KMS-11 (cell line): ENCODE data around the gene CYP27C1.
"Not testable (repeated sequence)": the region's sequence is repeated elsewhere in the genome, so short reads cannot be mapped to it uniquely, and the experiment has no call there.

Experiments
- H2AFZ ChIP-seq: fragments of 200-600 bp; sonication (generic); 2 replicates; pipeline ENCODE4 v1.6.1; 2016; ENCODE audit warnings: antibody characterized with exemption, mixed run types, low read depth
- H3K27ac ChIP-seq: fragments of 200-600 bp; sonication (generic); 2 replicates; pipeline ENCODE4 v1.6.1; 2016; ENCODE audit warnings: mild to moderate bottlenecking, mixed run types
- H3K27me3 ChIP-seq: fragments of 200-600 bp; sonication (generic); 2 replicates; pipeline ENCODE4 v1.6.1; 2017; ENCODE audit warnings: mild to moderate bottlenecking, low read depth, mixed run types, moderate library complexity; ENCODE audit not compliant: insufficient read depth
- H3K36me3 ChIP-seq: fragments of 200-600 bp; sonication (generic); 2 replicates; pipeline ENCODE4 v1.6.1; 2017; ENCODE audit warnings: mild to moderate bottlenecking, mixed run types; ENCODE audit not compliant: insufficient read depth
- H3K4me1 ChIP-seq: fragments of 200-600 bp; sonication (generic); 2 replicates; pipeline ENCODE4 v1.6.1; 2016; ENCODE audit warnings: mild to moderate bottlenecking, low read depth, mixed run types; ENCODE audit not compliant: poor library complexity, severe bottlenecking
- H3K4me2 ChIP-seq: fragments of 200-600 bp; sonication (generic); 2 replicates; pipeline ENCODE4 v1.7.0; 2016; ENCODE audit warnings: mild to moderate bottlenecking, mixed run types
- H3K4me3 ChIP-seq: fragments of 200-600 bp; sonication (generic); IDR thresholded peaks from 2 replicates; pipeline ENCODE4 v1.6.1; 2017; ENCODE audit warnings: low read depth, low read length, mixed read lengths; ENCODE audit not compliant: insufficient read depth
- H3K79me2 ChIP-seq: fragments of 200-600 bp; sonication (generic); 2 replicates; pipeline ENCODE4 v1.6.1; 2016; ENCODE audit warnings: low read depth, mixed run types; ENCODE audit not compliant: insufficient read depth
- H3K9ac ChIP-seq: fragments of 200-600 bp; sonication (generic); 2 replicates; pipeline ENCODE4 v1.6.1; 2016; ENCODE audit warnings: mild to moderate bottlenecking, mixed run types
- H4K20me1 ChIP-seq: fragments of 200-600 bp; sonication (generic); 2 replicates; pipeline ENCODE4 v1.6.1; 2016; ENCODE audit warnings: mild to moderate bottlenecking, mixed run types; ENCODE audit not compliant: insufficient read depth
- CTCF ChIP-seq: fragments of 200-600 bp; sonication (generic); conservative IDR thresholded peaks from 2 replicates; pipeline ENCODE4 v1.6.1; 2017; ENCODE audit warnings: low read depth, mild to moderate bottlenecking, antibody characterized with exemption, low read length, moderate library complexity, mixed read lengths

Gene CYP27C1

GRCh38 chr2:127225186-127225960, 5.3 kb upstream of the CYP27C1 start:
- Histone ChIP-seq H2AFZ (no peak overlapping the region), H3K9ac (no peak overlapping the region), H3K27ac (no peak overlapping the region), H3K27me3 (no peaks in the 10 kb centered on the region), H3K4me3 (no peak overlapping the region), H3K79me2 (no peaks in the 10 kb centered on the region), H3K4me1 (no peaks in the 10 kb centered on the region), H3K4me2 (no peak overlapping the region), H3K36me3 (no peaks in the 10 kb centered on the region), H4K20me1 (no peaks in the 10 kb centered on the region)
- no peak for TF ChIP-seq CTCF

GRCh38 chr2:127224135-127224534, 4.0 kb upstream of the CYP27C1 start:
- not testable (repeated sequence) for H2AFZ ChIP-seq, H3K79me2 ChIP-seq, H3K27me3 ChIP-seq, H3K27ac ChIP-seq, H3K9ac ChIP-seq, H3K4me1 ChIP-seq, H3K4me2 ChIP-seq, H3K4me3 ChIP-seq, H4K20me1 ChIP-seq, H3K36me3 ChIP-seq

- Histone ChIP-seq H3K36me3 (no peaks in the 10 kb centered on the region), H3K27ac (no peak overlapping the region), H3K9ac (no peak overlapping the region), H3K79me2 (no peaks in the 10 kb centered on the region), H3K4me1 (no peaks in the 10 kb centered on the region), H3K4me2 (no peak overlapping the region), H2AFZ (no peak overlapping the region), H4K20me1 (no peaks in the 10 kb centered on the region), H3K4me3 (no peak overlapping the region), H3K27me3 (no peaks in the 10 kb centered on the region)
- TF ChIP-seq CTCF, result no peak
These were observed 849 bp upstream of the CYP27C1 start for GRCh38 chr2:127220768-127221527.

- H3K79me2 ChIP-seq, result no peaks in the 10 kb centered on the region
- no peaks in the 10 kb centered on the region for H3K27me3 ChIP-seq
- H3K4me2 ChIP-seq, result no peak overlapping the region
- H2AFZ ChIP-seq, result no peak overlapping the region
- no peak overlapping the region for H3K27ac ChIP-seq
- no peak overlapping the region for H3K9ac ChIP-seq
- H3K4me1 ChIP-seq, result no peaks in the 10 kb centered on the region
- H3K4me3 ChIP-seq, result no peak overlapping the region
- H3K36me3 ChIP-seq, result no peaks in the 10 kb centered on the region
- TF ChIP-seq CTCF, result no peak
- H4K20me1 ChIP-seq, result no peaks in the 10 kb centered on the region
These were observed 678 bp downstream of the CYP27C1 start for GRCh38 chr2:127219171-127220070.
